GM19240 (cell line): Measurements from ENCODE around the gene TNS1.

ENCODE experiments used
- DNase-seq: peaks from one replicate; pipeline ENCODE4 v3.0.0; 2011; ENCODE audit warnings: low spot score; ENCODE audit not compliant: insufficient read length

TNS1 gene

DNA sequence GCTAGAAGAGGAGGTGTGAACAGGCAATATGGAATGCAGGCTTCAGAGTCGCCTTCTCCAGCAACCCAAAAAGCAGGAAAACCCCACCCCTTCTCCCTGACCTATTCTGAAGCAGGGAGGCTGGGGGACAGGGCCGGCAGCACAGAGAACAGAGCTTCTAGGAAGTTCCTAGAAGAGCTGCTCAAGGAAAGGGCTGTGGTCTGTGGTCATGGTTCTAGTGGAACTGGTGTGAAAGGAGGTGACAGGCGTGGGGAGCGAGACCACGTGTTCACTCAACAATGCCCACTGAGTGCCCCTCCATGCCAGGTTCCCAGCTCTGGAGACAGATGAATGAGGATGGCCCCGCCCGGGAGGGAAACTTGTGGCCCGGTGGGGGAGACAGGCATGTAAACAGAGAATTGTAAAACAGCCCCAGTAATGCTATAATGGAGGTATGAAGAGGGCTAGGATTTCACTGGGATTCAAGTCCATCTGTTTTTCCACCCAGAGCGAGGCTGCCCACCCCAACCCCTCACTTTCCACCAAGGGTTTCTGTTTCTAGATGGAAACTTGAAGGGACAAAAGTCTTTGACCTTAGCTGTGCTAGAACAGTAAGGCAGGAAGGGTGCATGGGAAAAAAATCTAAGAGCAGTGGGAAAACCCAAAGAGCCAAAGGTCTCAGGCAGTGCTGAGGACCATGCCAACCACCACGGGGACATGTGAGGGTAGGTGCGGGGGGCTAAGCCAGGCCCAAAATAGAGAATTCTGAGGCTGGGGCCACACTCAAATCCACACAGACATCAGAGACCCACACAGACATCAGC, 71.8 kb downstream of the TNS1 start:
- no peak for DNase-seq

- no peak for DNase-seq
Measured at GRCh38 chr2:217929757-217930707, 72.8 kb downstream of the TNS1 start.

- no peak for DNase-seq
Measured at GRCh38 chr2:217929272-217929671, 73.5 kb downstream of the TNS1 start.

- DNase-seq: no peak
Measured at GRCh38 chr2:217928324-217929181, 74.2 kb downstream of the TNS1 start.

DNA sequence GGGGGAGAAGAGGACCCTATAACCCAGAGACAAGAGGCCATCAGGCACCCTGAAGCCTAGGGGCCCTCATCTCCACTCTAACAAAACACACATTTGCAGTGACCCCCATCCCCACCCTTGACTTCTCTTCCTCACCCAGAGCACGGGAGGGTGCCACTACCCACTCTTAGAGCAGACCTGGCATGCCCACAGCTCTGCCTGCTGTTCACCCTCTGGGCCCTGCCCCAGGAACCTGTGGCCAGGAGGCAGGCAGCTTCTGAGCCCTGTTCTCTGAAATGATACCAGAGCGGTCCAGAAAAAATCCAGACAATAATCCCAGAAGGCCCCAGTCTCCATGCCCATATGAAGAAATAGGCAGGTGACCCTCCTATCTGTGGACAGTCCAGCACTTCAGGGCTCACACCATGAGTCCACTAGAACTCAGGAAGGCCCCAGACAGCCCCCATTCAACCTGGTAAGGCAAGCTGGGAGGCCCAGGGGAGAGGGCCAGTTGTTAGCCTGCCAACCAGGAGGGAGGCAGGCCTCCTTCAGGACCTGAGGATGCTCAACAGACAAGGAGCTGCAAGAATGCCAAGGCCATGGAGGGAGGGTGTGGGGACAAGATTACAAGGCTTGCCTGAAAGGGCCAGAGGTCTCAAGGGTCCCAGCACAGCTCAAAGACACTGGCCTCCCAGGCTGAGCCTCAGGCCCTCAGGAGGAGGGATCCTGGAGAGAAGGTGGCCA, 75.0 kb downstream of the TNS1 start:
- no peak for DNase-seq

DNA sequence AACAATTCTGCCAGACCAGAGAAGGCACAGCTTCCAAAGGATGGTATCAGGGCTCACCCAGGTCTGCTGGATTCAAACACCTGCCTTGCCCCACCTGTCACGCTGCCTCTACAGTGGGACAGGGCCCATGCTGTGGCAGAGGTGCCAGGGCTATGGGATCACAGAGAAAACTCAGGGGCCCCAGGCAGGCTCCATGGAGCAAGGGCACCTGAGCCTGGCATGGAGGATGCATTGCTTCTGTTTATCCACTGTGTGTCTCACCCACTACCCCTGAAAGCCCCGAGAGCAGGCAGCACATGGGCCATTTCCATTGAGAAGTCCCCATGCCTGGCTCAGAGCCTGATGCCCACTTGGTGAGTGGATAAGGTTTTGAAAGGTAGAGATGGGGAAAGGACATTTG, 76.0 kb downstream of the TNS1 start:
- no peak for DNase-seq

DNA sequence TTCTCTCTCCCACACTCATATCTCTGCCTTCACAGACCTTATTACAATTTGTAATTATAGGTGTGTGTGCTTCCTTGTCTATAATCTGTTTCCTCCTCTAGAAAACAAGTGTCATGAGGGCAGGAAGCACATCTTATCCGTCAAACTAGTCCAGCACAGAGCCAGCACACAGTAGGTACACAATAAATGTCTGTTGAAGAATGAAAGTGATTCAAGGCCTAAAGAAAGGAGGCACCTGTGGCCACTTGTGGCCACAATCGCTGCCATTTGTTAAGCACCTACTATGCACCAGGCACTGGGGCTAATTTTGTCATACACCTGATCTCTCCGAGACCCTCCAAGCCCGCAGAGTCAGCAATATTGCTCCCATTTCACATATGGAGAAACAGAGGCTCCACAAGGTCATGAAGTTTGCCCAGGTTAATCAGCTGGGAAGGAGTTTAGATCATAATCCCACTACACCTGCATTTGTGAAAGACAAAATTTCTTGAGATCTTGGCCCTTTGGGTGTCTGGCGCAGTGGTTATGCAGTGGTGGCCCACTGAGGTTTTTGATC, 78.4 kb downstream of the TNS1 start:
- no peak for DNase-seq

DNA sequence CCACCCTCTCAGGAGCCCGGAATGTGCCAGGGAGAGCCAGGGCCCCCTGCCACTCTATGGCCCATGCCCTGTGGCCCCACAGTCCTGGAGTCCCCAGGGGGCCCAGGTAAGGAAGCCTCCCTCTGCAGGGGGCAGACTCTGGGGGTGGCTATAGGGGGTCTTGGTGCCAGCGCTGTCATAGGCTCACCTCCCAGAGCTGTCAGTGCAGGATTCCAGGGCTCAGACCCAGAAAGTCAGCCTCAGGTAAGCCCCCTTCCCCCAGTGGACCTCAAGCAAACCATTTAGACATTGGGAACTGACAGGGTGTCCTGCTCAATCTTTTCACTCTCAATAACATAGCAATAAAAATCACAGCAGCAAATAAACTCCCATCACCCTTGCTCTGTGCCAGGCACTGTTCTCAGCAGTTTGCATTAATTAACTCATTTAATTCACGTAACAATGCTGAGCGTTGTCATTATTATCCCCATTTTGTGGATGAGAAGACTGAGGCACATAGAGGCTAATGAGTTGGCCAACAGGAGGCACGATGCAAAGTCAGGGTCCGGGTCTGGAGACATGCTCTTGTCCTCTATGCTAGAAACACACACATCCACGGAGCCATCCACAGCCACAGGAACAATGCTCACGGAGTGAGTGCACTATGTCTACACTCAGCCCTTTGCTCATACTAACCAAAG, 79.6 kb downstream of the TNS1 start:
- no peak for DNase-seq

GRCh38 chr2:217922101-217923006, 80.4 kb downstream of the TNS1 start:
- DNase-seq: no peak

DNA sequence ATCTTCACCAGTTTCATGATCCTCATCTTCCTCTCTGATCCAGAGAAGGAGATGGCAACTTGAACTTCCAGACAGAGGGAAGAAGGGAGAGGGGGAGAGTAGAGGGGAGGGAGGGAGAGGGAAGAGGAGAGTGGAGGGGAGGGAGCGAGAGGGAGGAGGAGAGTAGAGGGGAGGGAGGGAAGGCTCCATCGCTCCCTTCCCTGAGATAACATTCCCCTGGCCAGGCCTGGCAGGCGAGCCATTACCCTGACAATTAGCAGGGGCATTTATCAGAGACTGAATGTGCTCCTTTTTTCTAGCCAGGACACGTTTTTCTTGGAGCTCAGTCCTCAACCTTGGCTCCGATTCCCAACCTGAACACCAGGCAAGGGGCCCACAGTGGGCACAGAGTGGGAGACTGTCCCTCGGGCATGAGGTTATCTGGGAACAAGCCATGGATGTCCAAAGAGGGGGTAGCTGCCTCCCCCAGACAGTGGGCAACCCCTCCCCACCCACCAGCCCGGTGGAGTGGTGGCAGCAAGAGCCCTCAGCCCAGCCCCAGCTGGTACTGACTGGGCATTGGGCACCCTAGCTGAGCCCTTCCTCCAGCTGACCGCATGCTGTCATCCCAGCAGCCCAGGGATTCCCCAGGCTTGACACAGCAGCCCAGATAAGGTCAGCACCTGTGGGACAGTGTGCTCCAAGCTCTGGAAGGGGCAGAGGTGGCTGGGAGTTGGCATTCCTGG, 81.8 kb downstream of the TNS1 start:
- DNase-seq: no peak

DNA sequence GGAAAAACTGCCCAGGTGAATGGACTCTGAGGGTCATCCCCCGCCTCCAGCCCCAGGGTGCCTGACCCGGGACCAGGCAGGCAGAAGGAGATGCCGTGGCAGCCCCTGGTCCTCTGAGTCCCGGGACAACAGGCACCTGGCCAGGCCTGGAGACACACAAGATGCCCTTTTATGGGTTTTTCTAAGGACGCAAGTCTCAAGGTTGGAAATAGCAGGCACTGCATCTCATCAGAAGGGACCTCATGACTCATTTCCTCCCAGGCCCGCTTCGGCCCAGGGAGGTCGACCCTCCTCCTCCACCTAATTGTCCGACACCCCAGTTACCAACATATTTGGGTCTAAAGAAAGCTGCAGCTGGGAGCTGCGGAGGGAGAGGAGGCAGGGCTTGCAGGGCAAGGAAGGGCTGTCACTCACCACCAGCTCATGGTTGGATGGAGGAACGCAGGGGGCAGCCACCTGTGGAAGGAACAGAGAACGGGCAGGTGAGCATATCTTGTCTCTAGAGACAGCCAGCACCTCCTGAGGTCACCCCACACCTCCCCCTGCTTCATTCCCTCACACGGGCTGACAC, 82.9 kb downstream of the TNS1 start:
- DNase-seq: no peak

DNA sequence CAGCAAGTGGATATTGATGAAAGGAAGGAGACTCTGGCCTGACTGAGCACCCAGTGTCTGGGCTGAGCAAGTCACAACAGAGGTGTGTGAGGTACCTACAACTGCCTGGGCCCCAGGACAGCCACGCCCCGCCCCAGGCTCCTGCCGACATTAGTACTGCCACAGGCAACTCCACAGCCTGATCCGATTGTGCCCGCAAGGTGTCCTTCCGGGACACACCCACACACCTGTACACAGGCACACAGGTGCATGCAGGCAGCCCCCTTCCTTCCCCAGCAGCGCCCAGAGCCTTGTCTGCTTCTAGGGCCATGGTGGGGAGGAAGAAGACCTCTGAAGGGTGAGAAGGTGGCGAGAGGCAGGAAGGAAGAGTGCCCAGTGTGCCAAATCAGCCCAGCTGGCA, 83.6 kb downstream of the TNS1 start:
- DNase-seq: no peak

- no peak for DNase-seq
Measured at GRCh38 chr2:217918308-217919024, 84.3 kb downstream of the TNS1 start.

GRCh38 chr2:217916504-217917254, 86.1 kb downstream of the TNS1 start:
- no peak for DNase-seq

DNA sequence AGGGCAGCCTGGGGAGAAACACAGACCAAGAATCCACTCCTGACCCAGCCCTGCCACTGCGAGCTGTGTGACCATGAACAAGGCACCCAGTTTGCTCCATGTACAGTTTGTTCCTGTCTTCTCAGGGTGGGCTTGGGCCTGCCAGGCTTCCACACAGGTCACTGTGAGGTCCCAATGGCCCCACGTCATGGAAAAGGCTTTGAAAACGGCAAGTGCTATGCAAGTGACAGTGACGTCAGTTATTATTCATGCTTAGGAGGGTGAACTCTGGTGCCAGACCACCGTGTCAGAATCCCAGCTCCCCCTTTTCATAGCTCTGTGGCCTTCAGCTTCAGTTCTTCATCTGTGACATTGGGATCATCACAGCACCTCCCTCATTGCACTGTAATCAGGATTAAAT, 87.1 kb downstream of the TNS1 start:
- no peak for DNase-seq

- no peak for DNase-seq
Measured at GRCh38 chr2:217914878-217915277, 87.9 kb downstream of the TNS1 start.

GRCh38 chr2:217914078-217914477, 88.7 kb downstream of the TNS1 start:
- DNase-seq: no peak
